NOMO-1 treated with dmso at 0.1 percent for 144 hours (cell line): ENCODE data around the gene PDS5B.
"Not testable (repeated sequence)": the region's sequence is repeated elsewhere in the genome, so short reads cannot be mapped to it uniquely, and the experiment has no call there.

Experiments
- DNase-seq: peaks from one replicate; lab custom pipeline; 2025; ENCODE audit not compliant: unreplicated experiment; lab: John Stamatoyannopoulos, UW

PDS5B gene

GRCh38 chr13:32586080-32586900 lies at the start of gene PDS5B:
TSS of gene PDS5B (plus strand) at chr13:32586452. CDS start at chr13:32648773, 62,321 bp downstream.
- DNase-seq, result peak; percentile 99

- DNase-seq, result no peak
Measured at GRCh38 chr13:32537580-32538142, 48.6 kb upstream of the PDS5B start.

GRCh38 chr13:32538143-32538620 lies 48.1 kb upstream of the PDS5B start:
- DNase-seq, result peak; percentile 49

GRCh38 chr13:32538621-32539246 lies 47.5 kb upstream of the PDS5B start, which contains the start of gene N4BP2L2:
TSS of gene N4BP2L2 (minus strand) at chr13:32538795. CDS start at chr13:32537027, 1,768 bp downstream.
- peak; percentile 99 for DNase-seq

- no peak for DNase-seq
Measured at GRCh38 chr13:32542221-32542620, 44.0 kb upstream of the PDS5B start.

- DNase-seq, result no peak
Measured at GRCh38 chr13:32545083-32545482, 41.2 kb upstream of the PDS5B start.

- peak; percentile 75 for DNase-seq
Measured at GRCh38 chr13:32548837-32549236, 37.4 kb upstream of the PDS5B start.

- no peak for DNase-seq
Measured at GRCh38 chr13:32549788-32550187, 36.5 kb upstream of the PDS5B start.

- DNase-seq, result no peak
Measured at GRCh38 chr13:32553720-32554119, 32.5 kb upstream of the PDS5B start.

- DNase-seq, result no peak
Measured at GRCh38 chr13:32555613-32556012, 30.6 kb upstream of the PDS5B start.

- DNase-seq, result not testable (repeated sequence)
Measured at GRCh38 chr13:32560842-32561241, 25.4 kb upstream of the PDS5B start.

- DNase-seq, result not testable (repeated sequence)
Measured at GRCh38 chr13:32575687-32576086, 10.6 kb upstream of the PDS5B start.

- no peak for DNase-seq
Measured at GRCh38 chr13:32577032-32577431, 9.2 kb upstream of the PDS5B start.

GRCh38 chr13:32581177-32581786 lies 5.0 kb upstream of the PDS5B start:
- no peak for DNase-seq

GRCh38 chr13:32582281-32582680 lies 4.0 kb upstream of the PDS5B start:
- DNase-seq, result no peak

- no peak for DNase-seq
Measured at GRCh38 chr13:32582991-32583390, 3.3 kb upstream of the PDS5B start.

- no peak for DNase-seq
Measured at GRCh38 chr13:32585550-32586079, 637 bp upstream of the PDS5B start.

- DNase-seq, result peak; percentile 67
Measured at GRCh38 chr13:32587011-32587810, 959 bp downstream of the PDS5B start.

- DNase-seq, result peak; percentile 67
Measured at GRCh38 chr13:32587811-32588170, 1.5 kb downstream of the PDS5B start.

GRCh38 chr13:32588736-32589135 lies 2.5 kb downstream of the PDS5B start:
- no peak for DNase-seq
